Suprapubic skin (tissue), 4 donors: ENCODE measurements around the gene ACP3.

Experiments
- CTCF ChIP-seq, 2 donors: fragments of 200-600 bp in 1 of 2; fragments of 450-650 bp in 1 of 2; sonication (generic) in 1 of 2; IDR thresholded peaks; one replicate each; pipeline ENCODE4 v1.5.1; 2016 to 2019; ENCODE audit warnings: antibody characterized with exemption in 2 of 2, mild to moderate bottlenecking in 1 of 2, moderate library complexity in 1 of 2
- EP300 ChIP-seq: sonication (generic); formaldehyde crosslinking; IDR thresholded peaks from one replicate; pipeline ENCODE4 v1.6.1; 2017; ENCODE audit warnings: antibody characterized with exemption
- POLR2A ChIP-seq, 2 donors: fragments of 450-650 bp; IDR thresholded peaks; one replicate each; pipeline ENCODE4 v1.6.1; 2017; ENCODE audit warnings: antibody characterized with exemption in 2 of 2, mild to moderate bottlenecking in 2 of 2, moderate library complexity in 2 of 2
- POLR2AphosphoS5 ChIP-seq, 3 donors: sonication (generic); formaldehyde crosslinking; IDR thresholded peaks; one replicate each; pipeline ENCODE4 v1.6.1; 2017; ENCODE audit warnings: antibody characterized with exemption in 3 of 3

- TF ChIP-seq POLR2A (IDR thresholded peaks at IDR 0.05) (no peak), EP300 (no peak), CTCF (IDR thresholded peaks at IDR 0.05) (no peak), POLR2AphosphoS5 (IDR thresholded peaks at IDR 0.05) (no peak)
Measured at GRCh38 chr3:132395126-132395525, 77.9 kb downstream of the ACP3 start.
